ENCODE measurements around the gene ANKRD28. TPM values are rescaled to one million over a fixed set of nuclear protein-coding genes. Genes with fewer than 3 reads are reported as not detected.

Gene ANKRD28
- total and polyA plus RNA-seq, 2 experiments from 2014 or later = 15.2 to 61.3 TPM

DNA sequence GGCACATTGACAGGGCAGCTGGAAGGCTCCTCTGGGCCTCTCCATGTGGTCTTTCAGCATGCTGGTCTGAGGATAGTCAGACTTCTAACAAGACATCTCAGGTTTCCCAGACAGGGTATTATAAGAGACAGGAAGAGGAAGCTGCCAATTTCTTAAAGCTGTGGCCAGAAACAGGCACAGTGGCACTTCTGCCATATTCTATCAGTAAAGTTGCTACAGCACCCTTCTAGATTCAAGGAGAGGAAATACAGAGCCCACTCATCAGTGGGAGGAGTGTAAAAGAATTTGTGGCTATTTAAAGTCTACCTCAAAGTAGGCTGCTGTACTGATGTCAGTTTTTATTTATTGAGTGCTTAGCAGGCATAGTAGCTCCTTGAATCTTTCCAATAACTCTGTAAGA is 140.8 kb downstream of the ANKRD28 start:
- DNase-seq (ENCODE audit: low spot score) (no peak), ATAC-seq (no peak)
- Histone ChIP-seq H3K4me1 (ENCODE audit: insufficient read depth) (no peaks in the 10 kb centered on the region), H3K4me2 (no peak overlapping the region), H3K9me2 (ENCODE audit: insufficient read depth) (no peaks in the 10 kb centered on the region), H3K4me3 (no peak overlapping the region), H3K27ac (ENCODE audit: low read depth) (no peak overlapping the region), H3F3A (replicated peaks; ENCODE audit: low read depth) (0 out of 2 replicates have a peak, but pooled peaks cover 2% of the 10 kb centered on the region), H3K36me3 (ENCODE audit: insufficient read depth) (peaks cover 5% of the 10 kb centered on the region; the same call in 1 of the 2 replicates), H4K20me1 (replicated peaks; ENCODE audit: insufficient read depth) (no peaks in the 10 kb centered on the region), H3K27me3 (ENCODE audit: insufficient read depth) (no peaks in the 10 kb centered on the region), H2AFZ (no peak overlapping the region), H3K79me2 (replicated peaks; ENCODE audit: insufficient read depth) (no peaks in the 10 kb centered on the region)
- TF ChIP-seq NANOG (IDR thresholded peaks at IDR 0.05; ENCODE audit: borderline replicate concordance) (no peak), EZH2phosphoT487 (IDR thresholded peaks at IDR 0.05; ENCODE audit: unreplicated experiment) (no peak), STAT1 (IDR thresholded peaks at IDR 0.05; ENCODE audit: unreplicated experiment) (no peak), EZH2 (IDR thresholded peaks at IDR 0.05; ENCODE audit: low read depth, unreplicated experiment) (no peak), CREB1 (CRISPR knock-in tag; IDR thresholded peaks at IDR 0.05; ENCODE audit: low read depth) (no peak), JUNB (IDR thresholded peaks at IDR 0.05; ENCODE audit: unreplicated experiment) (no peak), ZNF331 (CRISPR knock-in tag; IDR thresholded peaks at IDR 0.05; ENCODE audit: low read depth) (no peak), ZNF462 (CRISPR knock-in tag; IDR thresholded peaks at IDR 0.05) (no peak), CTCF (conservative IDR thresholded peaks at IDR 0.05; ENCODE audit: low read depth in 2 of 2) (no peak), ZNF114 (CRISPR knock-in tag; IDR thresholded peaks at IDR 0.05) (no peak), POLR2AphosphoS5 (IDR thresholded peaks at IDR 0.05; ENCODE audit: low read depth) (no peak)
- TF ChIP-seq, protein P1, sequence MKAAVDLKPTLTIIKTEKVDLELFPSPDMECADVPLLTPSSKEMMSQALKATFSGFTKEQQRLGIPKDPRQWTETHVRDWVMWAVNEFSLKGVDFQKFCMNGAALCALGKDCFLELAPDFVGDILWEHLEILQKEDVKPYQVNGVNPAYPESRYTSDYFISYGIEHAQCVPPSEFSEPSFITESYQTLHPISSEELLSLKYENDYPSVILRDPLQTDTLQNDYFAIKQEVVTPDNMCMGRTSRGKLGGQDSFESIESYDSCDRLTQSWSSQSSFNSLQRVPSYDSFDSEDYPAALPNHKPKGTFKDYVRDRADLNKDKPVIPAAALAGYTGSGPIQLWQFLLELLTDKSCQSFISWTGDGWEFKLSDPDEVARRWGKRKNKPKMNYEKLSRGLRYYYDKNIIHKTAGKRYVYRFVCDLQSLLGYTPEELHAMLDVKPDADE (IDR thresholded peaks at IDR 0.05) = no peak
- TF ChIP-seq, protein P2, sequence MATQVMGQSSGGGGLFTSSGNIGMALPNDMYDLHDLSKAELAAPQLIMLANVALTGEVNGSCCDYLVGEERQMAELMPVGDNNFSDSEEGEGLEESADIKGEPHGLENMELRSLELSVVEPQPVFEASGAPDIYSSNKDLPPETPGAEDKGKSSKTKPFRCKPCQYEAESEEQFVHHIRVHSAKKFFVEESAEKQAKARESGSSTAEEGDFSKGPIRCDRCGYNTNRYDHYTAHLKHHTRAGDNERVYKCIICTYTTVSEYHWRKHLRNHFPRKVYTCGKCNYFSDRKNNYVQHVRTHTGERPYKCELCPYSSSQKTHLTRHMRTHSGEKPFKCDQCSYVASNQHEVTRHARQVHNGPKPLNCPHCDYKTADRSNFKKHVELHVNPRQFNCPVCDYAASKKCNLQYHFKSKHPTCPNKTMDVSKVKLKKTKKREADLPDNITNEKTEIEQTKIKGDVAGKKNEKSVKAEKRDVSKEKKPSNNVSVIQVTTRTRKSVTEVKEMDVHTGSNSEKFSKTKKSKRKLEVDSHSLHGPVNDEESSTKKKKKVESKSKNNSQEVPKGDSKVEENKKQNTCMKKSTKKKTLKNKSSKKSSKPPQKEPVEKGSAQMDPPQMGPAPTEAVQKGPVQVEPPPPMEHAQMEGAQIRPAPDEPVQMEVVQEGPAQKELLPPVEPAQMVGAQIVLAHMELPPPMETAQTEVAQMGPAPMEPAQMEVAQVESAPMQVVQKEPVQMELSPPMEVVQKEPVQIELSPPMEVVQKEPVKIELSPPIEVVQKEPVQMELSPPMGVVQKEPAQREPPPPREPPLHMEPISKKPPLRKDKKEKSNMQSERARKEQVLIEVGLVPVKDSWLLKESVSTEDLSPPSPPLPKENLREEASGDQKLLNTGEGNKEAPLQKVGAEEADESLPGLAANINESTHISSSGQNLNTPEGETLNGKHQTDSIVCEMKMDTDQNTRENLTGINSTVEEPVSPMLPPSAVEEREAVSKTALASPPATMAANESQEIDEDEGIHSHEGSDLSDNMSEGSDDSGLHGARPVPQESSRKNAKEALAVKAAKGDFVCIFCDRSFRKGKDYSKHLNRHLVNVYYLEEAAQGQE (IDR thresholded peaks at IDR 0.05; ENCODE audit: unreplicated experiment) = no peak
- Mint-ChIP-seq H3K4me3 (no peak overlapping the region), H3K27ac (no peak overlapping the region), H3K27me3 (ENCODE audit: insufficient read depth, low read depth, poor library complexity) (peaks cover 2% of the 10 kb centered on the region), H3K9me3 (peaks cover 33% of the 10 kb centered on the region), H3K36me3 (ENCODE audit: low read depth) (peaks cover 13% of the 10 kb centered on the region), H3K4me1 (no peaks in the 10 kb centered on the region)
